ENCODE measurements around the gene TSGA10IP.

DNA sequence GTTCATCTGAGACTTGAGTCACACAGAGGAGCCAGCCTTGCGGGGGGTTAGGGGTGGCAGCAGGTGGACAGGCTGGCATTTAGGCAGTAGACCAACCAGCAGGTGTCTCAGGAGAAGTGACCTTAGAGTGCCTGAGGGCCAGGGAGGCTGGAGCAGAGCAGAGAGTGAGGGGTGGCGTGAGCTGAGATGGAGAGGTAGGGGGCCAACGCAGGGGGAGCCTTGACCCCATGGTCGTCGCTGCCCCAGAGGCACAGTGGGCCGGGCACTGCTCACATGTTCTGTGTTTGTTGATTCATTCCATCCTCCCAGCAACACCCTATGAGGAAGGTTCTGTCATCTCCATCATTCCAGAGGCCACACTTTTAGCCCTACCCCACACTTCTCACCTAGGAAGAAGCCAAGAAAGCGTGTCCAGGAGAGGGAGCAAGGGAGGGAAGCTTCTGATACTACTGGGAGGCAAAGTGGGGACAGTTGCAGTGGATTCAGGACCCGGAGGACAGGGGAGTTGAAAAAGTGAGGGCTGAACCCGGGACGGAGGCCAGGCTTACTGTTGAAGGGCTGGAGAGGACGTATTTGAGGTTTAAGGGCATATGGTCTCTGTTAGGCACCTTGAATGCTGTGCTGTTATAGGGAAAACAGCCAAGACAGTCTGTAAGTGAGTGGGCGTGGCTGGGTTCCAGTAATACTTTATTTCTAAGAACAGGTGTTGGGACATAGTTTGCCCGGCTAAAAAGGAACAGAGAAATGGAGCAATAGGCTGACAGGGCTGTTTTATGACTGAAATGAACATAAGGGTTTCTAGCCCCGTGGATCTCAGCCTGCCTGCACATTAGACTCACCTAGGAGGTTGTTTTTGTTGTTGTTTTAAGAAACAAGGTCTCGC lies 23.6 kb downstream of the TSGA10IP start:
- TF ChIP-seq POLR2AphosphoS5 (IDR thresholded peaks at IDR 0.05) (no peak), CTCF (IDR thresholded peaks at IDR 0.05) (no peak)

All from gastroesophageal sphincter (tissue), 3 donors.